ENCODE results near the gene CLIC5.

Gene CLIC5

GRCh38 chr6:45836984-45837383, 178.7 kb downstream of the CLIC5 start:
- no peak for TF ChIP-seq CTCF (IDR thresholded peaks at IDR 0.05; ENCODE audit: extremely low read depth, insufficient read depth, missing control alignments)
- in situ Hi-C loops (cut with MboI; ENCODE audit: low pct_unique_long_range_greater_than_20kb, low sequenced_read_pairs, unreplicated experiment) = no loop called here
- no peak for DNase-seq (ENCODE audit: low spot score)

GRCh38 chr6:45836438-45836824, 179.2 kb downstream of the CLIC5 start:
- TF ChIP-seq CTCF (IDR thresholded peaks at IDR 0.05; ENCODE audit: extremely low read depth, insufficient read depth, missing control alignments) = no peak
- in situ Hi-C loops (cut with MboI; ENCODE audit: low pct_unique_long_range_greater_than_20kb, low sequenced_read_pairs, unreplicated experiment) = no loop called here

GRCh38 chr6:45835721-45836437, 179.8 kb downstream of the CLIC5 start:
- TF ChIP-seq CTCF (IDR thresholded peaks at IDR 0.05; ENCODE audit: extremely low read depth, insufficient read depth, missing control alignments) = no peak
- DNase-seq (ENCODE audit: low spot score) = no peak
- in situ Hi-C loops (cut with MboI; ENCODE audit: low pct_unique_long_range_greater_than_20kb, low sequenced_read_pairs, unreplicated experiment) = no loop called here

More at GRCh38 chr6:45836438-45836824, 179.2 kb downstream of the CLIC5 start:
- no peak for DNase-seq (ENCODE audit: low spot score)

- TF ChIP-seq CTCF (IDR thresholded peaks at IDR 0.05; ENCODE audit: extremely low read depth, insufficient read depth, missing control alignments) = no peak
- in situ Hi-C loops (cut with MboI; ENCODE audit: low pct_unique_long_range_greater_than_20kb, low sequenced_read_pairs, unreplicated experiment) = no loop called here
- DNase-seq (ENCODE audit: low spot score) = no peak
Observed at GRCh38 chr6:45832063-45832462, 183.6 kb downstream of the CLIC5 start.

All from GM13977 (cell line).